Activated T-cell treated with anti-CD3 and anti-CD28 coated beads, Interleukin-2, amount 50 U/mL, for 1 hour (primary cell): ENCODE measurements around the gene TSPAN31.
"Not testable (repeated sequence)": the region's sequence is repeated elsewhere in the genome, so short reads cannot be mapped to it uniquely, and the experiment has no call there.

Experiments
- DNase-seq: peaks from one replicate; pipeline ENCODE4 v3.0.0-alpha.2; 2020

Gene TSPAN31

GRCh38 chr12:57744777-57745484 is at the start of gene TSPAN31:
TSPAN31 (plus strand) TSS chr12:57745039; CDS start chr12:57745155, 116 bp downstream.
- peak; percentile 88 for DNase-seq

GRCh38 chr12:57695770-57696432 is 48.9 kb upstream of the TSPAN31 start:
- no peak for DNase-seq

GRCh38 chr12:57697076-57697475 is 47.8 kb upstream of the TSPAN31 start:
- DNase-seq = no peak

- no peak for DNase-seq
Measured at GRCh38 chr12:57698414-57698813, 46.4 kb upstream of the TSPAN31 start.

GRCh38 chr12:57700317-57700716 is 44.5 kb upstream of the TSPAN31 start:
- no peak for DNase-seq

- DNase-seq = no peak
Measured at GRCh38 chr12:57707250-57707649, 37.6 kb upstream of the TSPAN31 start.

GRCh38 chr12:57708296-57708695 is 36.5 kb upstream of the TSPAN31 start:
- no peak for DNase-seq

GRCh38 chr12:57712701-57713100 is 32.1 kb upstream of the TSPAN31 start:
- DNase-seq = no peak

GRCh38 chr12:57713209-57713608 is 31.6 kb upstream of the TSPAN31 start:
- DNase-seq = no peak

GRCh38 chr12:57715036-57715748 is 29.6 kb upstream of the TSPAN31 start:
- DNase-seq = not testable (repeated sequence)

- no peak for DNase-seq
Measured at GRCh38 chr12:57715786-57716185, 29.1 kb upstream of the TSPAN31 start.

GRCh38 chr12:57716305-57716704 is 28.5 kb upstream of the TSPAN31 start:
- no peak for DNase-seq

- DNase-seq = no peak
Measured at GRCh38 chr12:57717131-57717530, 27.7 kb upstream of the TSPAN31 start.

GRCh38 chr12:57717846-57718640 is 26.8 kb upstream of the TSPAN31 start:
- DNase-seq = no peak

- DNase-seq = no peak
Measured at GRCh38 chr12:57718641-57719528, 26.0 kb upstream of the TSPAN31 start.

GRCh38 chr12:57719777-57720605 is 24.8 kb upstream of the TSPAN31 start:
- no peak for DNase-seq

GRCh38 chr12:57720606-57721595 is 23.9 kb upstream of the TSPAN31 start:
- DNase-seq = no peak

- not testable (repeated sequence) for DNase-seq
Measured at GRCh38 chr12:57721846-57722608, 22.8 kb upstream of the TSPAN31 start.
